Measurements from ENCODE around the gene FAM135A.

Gene FAM135A

DNA sequence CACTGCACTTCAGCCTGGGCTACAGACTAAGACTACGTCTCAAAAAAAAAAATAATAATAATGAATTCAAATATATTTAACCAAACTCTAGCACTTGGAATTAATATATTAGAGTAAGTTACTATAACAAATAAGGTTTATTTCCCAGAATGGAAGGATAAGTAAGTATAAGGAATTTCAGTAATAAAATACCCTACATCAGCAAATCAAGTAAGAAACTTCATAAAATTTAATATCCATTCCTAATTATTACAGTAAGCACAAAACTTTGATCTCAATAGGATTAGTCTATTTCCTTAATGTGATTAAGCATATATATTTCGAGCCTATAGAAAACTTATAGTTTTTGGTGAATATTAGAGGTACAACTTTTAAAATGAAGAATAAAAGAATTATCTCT lies 116.7 kb downstream of the FAM135A start:
- no peak for DNase-seq (ENCODE audit: low read depth)
- no peak overlapping the region for H3K4me3 ChIP-seq (ENCODE audit: control insufficient read depth, low read depth, low read length)
- TF ChIP-seq, protein P1, sequence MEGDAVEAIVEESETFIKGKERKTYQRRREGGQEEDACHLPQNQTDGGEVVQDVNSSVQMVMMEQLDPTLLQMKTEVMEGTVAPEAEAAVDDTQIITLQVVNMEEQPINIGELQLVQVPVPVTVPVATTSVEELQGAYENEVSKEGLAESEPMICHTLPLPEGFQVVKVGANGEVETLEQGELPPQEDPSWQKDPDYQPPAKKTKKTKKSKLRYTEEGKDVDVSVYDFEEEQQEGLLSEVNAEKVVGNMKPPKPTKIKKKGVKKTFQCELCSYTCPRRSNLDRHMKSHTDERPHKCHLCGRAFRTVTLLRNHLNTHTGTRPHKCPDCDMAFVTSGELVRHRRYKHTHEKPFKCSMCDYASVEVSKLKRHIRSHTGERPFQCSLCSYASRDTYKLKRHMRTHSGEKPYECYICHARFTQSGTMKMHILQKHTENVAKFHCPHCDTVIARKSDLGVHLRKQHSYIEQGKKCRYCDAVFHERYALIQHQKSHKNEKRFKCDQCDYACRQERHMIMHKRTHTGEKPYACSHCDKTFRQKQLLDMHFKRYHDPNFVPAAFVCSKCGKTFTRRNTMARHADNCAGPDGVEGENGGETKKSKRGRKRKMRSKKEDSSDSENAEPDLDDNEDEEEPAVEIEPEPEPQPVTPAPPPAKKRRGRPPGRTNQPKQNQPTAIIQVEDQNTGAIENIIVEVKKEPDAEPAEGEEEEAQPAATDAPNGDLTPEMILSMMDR (IDR thresholded peaks at IDR 0.05; ENCODE audit: control insufficient read depth, insufficient read depth, low read depth, low read length, missing control alignments) = no peak

DNA sequence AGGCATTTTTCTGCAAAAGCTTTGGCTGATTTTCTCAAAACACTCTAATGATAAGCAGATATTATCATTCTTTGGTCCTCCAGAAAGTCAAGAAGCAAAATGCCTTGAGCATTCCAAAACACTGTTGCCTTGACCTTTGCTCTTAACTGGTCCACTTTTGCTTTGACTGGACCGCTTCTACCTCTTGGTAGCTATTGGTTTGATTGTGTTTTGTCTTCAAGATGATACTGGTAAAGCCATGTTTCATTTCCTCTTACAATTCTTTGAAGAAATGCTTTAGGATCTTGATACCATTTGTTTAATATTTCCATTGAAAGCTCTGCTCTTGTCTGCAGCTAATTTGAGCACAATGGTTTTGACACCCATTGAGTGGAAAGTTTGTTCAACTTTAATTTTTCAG lies 117.8 kb downstream of the FAM135A start:
- TF ChIP-seq, protein P1 (IDR thresholded peaks at IDR 0.05; ENCODE audit: control insufficient read depth, insufficient read depth, low read depth, low read length, missing control alignments) = no peak
- no peak overlapping the region for H3K4me3 ChIP-seq (ENCODE audit: control insufficient read depth, low read depth, low read length)
- no peak for DNase-seq (ENCODE audit: low read depth)

- TF ChIP-seq, protein P1 (IDR thresholded peaks at IDR 0.05; ENCODE audit: control insufficient read depth, insufficient read depth, low read depth, low read length, missing control alignments) = no peak
- DNase-seq (ENCODE audit: low read depth) = no peak
- H3K4me3 ChIP-seq (ENCODE audit: control insufficient read depth, low read depth, low read length) = no peak overlapping the region
Measured at GRCh38 chr6:70537266-70537665, 124.0 kb downstream of the FAM135A start.

DNA sequence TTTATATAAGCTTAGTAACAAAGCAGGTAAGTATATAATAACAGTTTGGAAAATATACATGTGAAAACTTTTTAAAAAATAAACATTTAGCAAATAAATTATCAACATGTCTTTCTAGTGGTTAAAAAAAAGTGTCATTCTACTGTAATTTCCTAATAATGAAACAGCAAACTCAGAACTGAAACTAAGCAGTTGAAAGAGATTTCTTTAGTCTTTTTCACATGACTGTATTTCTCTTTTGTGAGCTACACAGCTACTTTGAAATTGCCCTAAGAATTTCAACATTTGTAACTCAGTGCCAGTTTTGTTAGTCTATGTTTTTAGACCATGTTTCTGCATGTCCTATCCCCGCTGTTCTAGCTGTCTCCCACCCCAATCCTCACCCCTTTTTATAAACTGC lies 125.1 kb downstream of the FAM135A start:
- TF ChIP-seq, protein P1 (IDR thresholded peaks at IDR 0.05; ENCODE audit: control insufficient read depth, insufficient read depth, low read depth, low read length, missing control alignments) = no peak
- no peak for DNase-seq (ENCODE audit: low read depth)
- H3K4me3 ChIP-seq (ENCODE audit: control insufficient read depth, low read depth, low read length) = no peak overlapping the region

DNA sequence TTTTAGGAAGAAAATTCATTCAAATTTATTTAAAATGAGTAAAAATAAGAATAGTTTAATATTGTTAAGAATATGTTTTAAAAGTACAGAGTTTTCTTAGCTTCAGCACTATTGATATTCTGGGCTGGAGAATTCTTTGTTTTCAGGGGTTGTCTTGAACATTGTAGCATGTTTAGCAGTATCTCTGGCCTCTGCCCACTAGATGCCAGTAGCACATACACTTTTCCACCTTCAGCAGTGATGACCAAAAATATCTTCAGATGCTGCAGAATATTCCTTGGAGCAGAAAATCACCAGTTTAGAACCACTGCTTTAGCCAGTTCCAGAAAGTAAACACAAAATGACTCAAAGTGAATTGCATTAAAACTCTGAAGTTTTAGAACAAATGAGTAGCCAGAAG lies 134.0 kb downstream of the FAM135A start:
- peak; percentile 35 for DNase-seq (ENCODE audit: low read depth)
- H3K4me3 ChIP-seq (ENCODE audit: control insufficient read depth, low read depth, low read length) = no peak overlapping the region
- TF ChIP-seq, protein P1 (IDR thresholded peaks at IDR 0.05; ENCODE audit: control insufficient read depth, insufficient read depth, low read depth, low read length, missing control alignments) = peak; percentile 74

- DNase-seq (ENCODE audit: low read depth) = no peak
- TF ChIP-seq, protein P1 (IDR thresholded peaks at IDR 0.05; ENCODE audit: control insufficient read depth, insufficient read depth, low read depth, low read length, missing control alignments) = no peak
- no peak overlapping the region for H3K4me3 ChIP-seq (ENCODE audit: control insufficient read depth, low read depth, low read length)
Measured at GRCh38 chr6:70547905-70548304, 134.6 kb downstream of the FAM135A start.

- TF ChIP-seq, protein P1 (IDR thresholded peaks at IDR 0.05; ENCODE audit: control insufficient read depth, insufficient read depth, low read depth, low read length, missing control alignments) = no peak
- H3K4me3 ChIP-seq (ENCODE audit: control insufficient read depth, low read depth, low read length) = no peak overlapping the region
- peak; percentile 13 for DNase-seq (ENCODE audit: low read depth)
Measured at GRCh38 chr6:70549327-70549726, 136.0 kb downstream of the FAM135A start.

Measured in AG09309 (cell line).